NCI-H226 (cell line): Measurements from ENCODE around the gene LDLRAD2.
"Not testable (repeated sequence)": the region's sequence is repeated elsewhere in the genome, so short reads cannot be mapped to it uniquely, and the experiment has no call there.

Experiments
- DNase-seq: peaks from one replicate; pipeline ENCODE4 v3.0.0-alpha.2; 2015

The LDLRAD2 gene

GRCh38 chr1:21824926-21825325 lies 12.9 kb downstream of the LDLRAD2 start:
- no peak for DNase-seq

GRCh38 chr1:21825393-21825792 lies 13.3 kb downstream of the LDLRAD2 start:
- no peak for DNase-seq

GRCh38 chr1:21826694-21827093 lies 14.6 kb downstream of the LDLRAD2 start:
- DNase-seq: not testable (repeated sequence)

GRCh38 chr1:21827141-21827679 lies 15.1 kb downstream of the LDLRAD2 start:
- no peak for DNase-seq

GRCh38 chr1:21828075-21828474 lies 16.0 kb downstream of the LDLRAD2 start:
- no peak for DNase-seq

- DNase-seq: no peak
Observed at GRCh38 chr1:21828506-21829210, 16.6 kb downstream of the LDLRAD2 start.

GRCh38 chr1:21829294-21829693 lies 17.2 kb downstream of the LDLRAD2 start:
- no peak for DNase-seq

- no peak for DNase-seq
Observed at GRCh38 chr1:21830792-21831453, 18.9 kb downstream of the LDLRAD2 start.

GRCh38 chr1:21831454-21831970 lies 19.4 kb downstream of the LDLRAD2 start:
- no peak for DNase-seq

- DNase-seq: no peak
Observed at GRCh38 chr1:21833392-21833976, 21.4 kb downstream of the LDLRAD2 start.

GRCh38 chr1:21834094-21834493 lies 22.0 kb downstream of the LDLRAD2 start:
- no peak for DNase-seq

GRCh38 chr1:21834666-21835065 lies 22.6 kb downstream of the LDLRAD2 start:
- no peak for DNase-seq

- DNase-seq: no peak
Observed at GRCh38 chr1:21836010-21836409, 23.9 kb downstream of the LDLRAD2 start.

GRCh38 chr1:21836729-21837128 lies 24.7 kb downstream of the LDLRAD2 start:
- DNase-seq: no peak

- no peak for DNase-seq
Observed at GRCh38 chr1:21837476-21837875, 25.4 kb downstream of the LDLRAD2 start.

GRCh38 chr1:21838359-21839157 lies 26.5 kb downstream of the LDLRAD2 start:
- no peak for DNase-seq

GRCh38 chr1:21839337-21840037 lies 27.4 kb downstream of the LDLRAD2 start:
- no peak for DNase-seq

GRCh38 chr1:21840981-21841380 lies 28.9 kb downstream of the LDLRAD2 start:
- DNase-seq: no peak

- DNase-seq: no peak
Observed at GRCh38 chr1:21841852-21842466, 29.9 kb downstream of the LDLRAD2 start.

GRCh38 chr1:21842606-21843162 lies 30.6 kb downstream of the LDLRAD2 start:
- DNase-seq: no peak

- no peak for DNase-seq
Observed at GRCh38 chr1:21843208-21843607, 31.1 kb downstream of the LDLRAD2 start.
